GM21423 (cell line): ENCODE data around the gene ACVR2A.

Experiments
- ATAC-seq: cut with Tn5 transposase; IDR thresholded peaks from one replicate; pipeline ENCODE4 v1.9.1; 2021; ENCODE audit warnings: mild to moderate bottlenecking, moderate library complexity; ENCODE audit not compliant: unreplicated experiment

The ACVR2A gene

GRCh38 chr2:147854557-147855134 is 9.8 kb downstream of the ACVR2A start:
- ATAC-seq = no peak

- no peak for ATAC-seq
Observed at GRCh38 chr2:147855316-147855715, 10.5 kb downstream of the ACVR2A start.

GRCh38 chr2:147855977-147856376 is 11.1 kb downstream of the ACVR2A start:
- ATAC-seq = no peak

GRCh38 chr2:147860009-147860408 is 15.2 kb downstream of the ACVR2A start:
- ATAC-seq = no peak

- ATAC-seq = no peak
Observed at GRCh38 chr2:147862859-147863516, 18.2 kb downstream of the ACVR2A start.

- no peak for ATAC-seq
Observed at GRCh38 chr2:147863835-147864234, 19.0 kb downstream of the ACVR2A start.

GRCh38 chr2:147865560-147865959 is 20.7 kb downstream of the ACVR2A start:
- ATAC-seq = no peak

GRCh38 chr2:147867050-147867449 is 22.2 kb downstream of the ACVR2A start:
- ATAC-seq = no peak

GRCh38 chr2:147869934-147870333 is 25.1 kb downstream of the ACVR2A start:
- no peak for ATAC-seq

GRCh38 chr2:147872967-147873366 is 28.1 kb downstream of the ACVR2A start:
- ATAC-seq = no peak

GRCh38 chr2:147873859-147874483 is 29.1 kb downstream of the ACVR2A start:
- no peak for ATAC-seq

GRCh38 chr2:147879846-147880245 is 35.0 kb downstream of the ACVR2A start:
- ATAC-seq = no peak

GRCh38 chr2:147882631-147883030 is 37.8 kb downstream of the ACVR2A start:
- no peak for ATAC-seq

GRCh38 chr2:147884830-147885229 is 40.0 kb downstream of the ACVR2A start:
- ATAC-seq = no peak

- no peak for ATAC-seq
Observed at GRCh38 chr2:147886136-147886535, 41.3 kb downstream of the ACVR2A start.

GRCh38 chr2:147888680-147889079 is 43.9 kb downstream of the ACVR2A start:
- no peak for ATAC-seq

GRCh38 chr2:147904051-147904450 is 59.2 kb downstream of the ACVR2A start:
- ATAC-seq = no peak

- ATAC-seq = no peak
Observed at GRCh38 chr2:147909178-147909577, 64.3 kb downstream of the ACVR2A start.

GRCh38 chr2:147910990-147911473 is 66.2 kb downstream of the ACVR2A start:
- no peak for ATAC-seq

GRCh38 chr2:147913701-147914480 is 69.1 kb downstream of the ACVR2A start:
- no peak for ATAC-seq

- ATAC-seq = no peak
Observed at GRCh38 chr2:147916067-147916466, 71.2 kb downstream of the ACVR2A start.
